Spleen (tissue), 11 donors: Measurements from ENCODE around the gene OSBPL10. TPM values are rescaled to one million over a fixed set of nuclear protein-coding genes. Genes with fewer than 3 reads are reported as not detected.

ENCODE experiments used
- DNase-seq: peaks from one replicate; pipeline ENCODE4 v3.0.0-alpha.2; 2020
- H3K27ac ChIP-seq, 8 donors: fragments of 200-600 bp; sonication (generic) in 7 of 8; 1 replicate in 4 of 8; 2 replicates in 4 of 8; pipeline versions ENCODE4 v1.5.0 to v1.8.0; 2016 to 2021; ENCODE audit warnings: inconsistent platforms in 4 of 8, mild to moderate bottlenecking in 4 of 8, moderate library complexity in 1 of 8
- H3K27me3 ChIP-seq, 7 donors: fragments of 200-600 bp; sonication (generic) in 6 of 7; replicated peaks in 1 of 7; 1 replicate in 4 of 7; 2 replicates in 3 of 7; pipeline versions ENCODE4 v1.5.0 to v1.8.0; 2016 to 2021; ENCODE audit warnings: inconsistent platforms in 3 of 7, mild to moderate bottlenecking in 1 of 7
- H3K36me3 ChIP-seq, 6 donors: fragments of 200-600 bp; sonication (generic) in 5 of 6; 1 replicate in 4 of 6; 2 replicates in 2 of 6; pipeline versions ENCODE4 v1.5.0 to v1.8.0; 2016 to 2021; ENCODE audit warnings: inconsistent platforms in 2 of 6
- H3K4me1 ChIP-seq, 6 donors: fragments of 200-600 bp; sonication (generic) in 5 of 6; 1 replicate in 3 of 6; 2 replicates in 3 of 6; pipeline versions ENCODE4 v1.5.0 to v1.8.0; 2016 to 2021; ENCODE audit warnings: inconsistent platforms in 3 of 6
- H3K4me3 ChIP-seq, 8 donors: fragments of 200-600 bp; sonication (generic) in 7 of 8; 1 replicate in 4 of 8; 2 replicates in 4 of 8; pipeline versions ENCODE4 v1.5.0 to v1.8.0; 2016 to 2021; ENCODE audit warnings: inconsistent platforms in 4 of 8, mild to moderate bottlenecking in 4 of 8, moderate library complexity in 2 of 8
- H3K9me3 ChIP-seq, 8 donors: fragments of 200-600 bp; sonication (generic) in 7 of 8; 1 replicate in 4 of 8; 2 replicates in 4 of 8; pipeline versions ENCODE4 v1.5.0 to v1.8.0; 2016 to 2021; ENCODE audit warnings: inconsistent platforms in 4 of 8
- CTCF ChIP-seq, 11 experiments: fragments of 200-600 bp in 7 of 11; fragments of 450-650 bp in 4 of 11; sonication (generic) in 4 of 11; IDR thresholded peaks in 8 of 11; conservative IDR thresholded peaks in 3 of 11; 1 replicate in 7 of 11; 2 replicates in 4 of 11; pipeline versions ENCODE4 v1.4.0 to v1.8.0; 2016 to 2021; ENCODE audit warnings: antibody characterized with exemption in 11 of 11, inconsistent platforms in 4 of 11, mild to moderate bottlenecking in 1 of 11
- POLR2A ChIP-seq, 3 donors: fragments of 450-650 bp; IDR thresholded peaks; one replicate each; pipeline ENCODE4 v1.5.1; 2017; ENCODE audit warnings: antibody characterized with exemption in 3 of 3, mild to moderate bottlenecking in 1 of 3
- POLR2AphosphoS5 ChIP-seq, 3 donors: sonication (generic); formaldehyde crosslinking; IDR thresholded peaks; one replicate each; pipeline ENCODE4 v1.5.1; 2017; ENCODE audit warnings: antibody characterized with exemption in 3 of 3
- WGBS, 5 donors: extraction: QIAGEN DNeasy Blood & Tissue Kit in 3 of 5; methylation state at CpG; one replicate each; pipeline versions ENCODE4 v1.1.5 to v1.1.7; 2013 to 2018; 5-methylcytosine and 5-hydroxymethylcytosine counted together
- intact Hi-C: fragments of 100-400 bp; cut with DNase I; formaldehyde crosslinking; loops from one replicate; pipeline ENCODE4 v1.15.0; 2023; ENCODE audit warnings: low total_unique reads
- polyA plus RNA-seq, 3 donors: library from polyadenylated mRNA; stranded (reverse); fragments of 200-250 nt; gene quantifications; one replicate each; pipeline ENCODE4 v1.2.1, GENCODE V29; 2013
- total RNA-seq, 7 donors: library from RNA; depleted of rRNA in 3 of 7; stranded (reverse); fragments of >200 nt in 3 of 7; fragmentation: NEBNext Ultra II Directional in 4 of 7; extraction: Animal tissue kit (Norgen Biotek cat#: 25700) in 4 of 7; gene quantifications; one replicate each; pipeline versions ENCODE4 v1.1.0 to v1.2.1, GENCODE V29; 2016 to 2021
- donor health status: healthy with polysubstance abuse.
- donor health status: DM: no; HTN: no; CAD: no; lungs with moderate emphysema.
- donor health status: DM: no; HTN: no; CAD: no.
- donor health status: Bipolar disorder and iron deficiency.
- donor health status: healthy.
- donor health status: DM: no; HTN: no; CAD: no.
- donor health status: DM: yes; HTN: yes; CAD: no.

OSBPL10 gene
- total and polyA plus RNA-seq, 10 donors, result 3.8 to 95.1 (median 56.5) TPM

GRCh38 chr3:31636049-31636448, 345.0 kb downstream of the OSBPL10 start:
- H3K27ac ChIP-seq, result peak overlapping the region in 6 of 8 donors; percentile 42 to 67 (median 50)
- H3K27me3 ChIP-seq, result no peaks in the 10 kb centered on the region
- DNase-seq, result no peak
- H3K4me1 ChIP-seq, result peaks cover 14 to 33% (median 24%) of the 10 kb centered on the region in 6 donors
- intact Hi-C loops, result no loop called here
- no peaks in the 10 kb centered on the region for H3K9me3 ChIP-seq
- no peak overlapping the region for H3K4me3 ChIP-seq
- TF ChIP-seq CTCF (IDR thresholded peaks at IDR 0.05 in 8 of 11, conservative IDR thresholded peaks at IDR 0.05 in 3 of 11) (no peak), POLR2A (IDR thresholded peaks at IDR 0.05) (no peak), POLR2AphosphoS5 (IDR thresholded peaks at IDR 0.05) (no peak)
- peaks cover 0 to 44% (median 16%) of the 10 kb centered on the region in 6 donors for H3K36me3 ChIP-seq
- WGBS, 5 donors, result 83 to 89% (median 86%) methylated on average over 4 of the region's 4 CpGs

GRCh38 chr3:31635545-31635944, 345.5 kb downstream of the OSBPL10 start:
- intact Hi-C loops, result no loop called here
- Histone ChIP-seq H3K9me3 (no peaks in the 10 kb centered on the region), H3K4me1 (peaks cover 14 to 33% (median 24%) of the 10 kb centered on the region in 6 donors), H3K27me3 (no peaks in the 10 kb centered on the region), H3K4me3 (no peak overlapping the region), H3K27ac (peak overlapping the region in 6 of 8 donors; percentile 42 to 67 (median 50)), H3K36me3 (peaks cover 0 to 49% (median 21%) of the 10 kb centered on the region in 6 donors)
- 43 to 52% (median 47%) methylated on average over 1 of the region's 1 CpG for WGBS, 5 donors
- DNase-seq, result no peak
- TF ChIP-seq POLR2A (IDR thresholded peaks at IDR 0.05), result no peak
- TF ChIP-seq POLR2AphosphoS5 (IDR thresholded peaks at IDR 0.05), result no peak
- TF ChIP-seq CTCF (IDR thresholded peaks at IDR 0.05 in 8 of 11, conservative IDR thresholded peaks at IDR 0.05 in 3 of 11), result no peak

- WGBS, 5 donors, result 52 to 99% (median 91%) methylated on average over 2 of the region's 2 CpGs
Measured at GRCh38 chr3:31634476-31634875, 346.6 kb downstream of the OSBPL10 start.

GRCh38 chr3:31629054-31629453, 352.0 kb downstream of the OSBPL10 start:
- Histone ChIP-seq H3K27me3 (no peaks in the 10 kb centered on the region), H3K36me3 (peaks cover 0 to 97% (median 44%) of the 10 kb centered on the region in 6 donors), H3K27ac (no peak overlapping the region), H3K4me3 (no peak overlapping the region), H3K4me1 (peaks cover 0 to 9% (median 1%) of the 10 kb centered on the region in 6 donors), H3K9me3 (no peaks in the 10 kb centered on the region)
- intact Hi-C loops, result no loop called here
- TF ChIP-seq CTCF (IDR thresholded peaks at IDR 0.05 in 8 of 11, conservative IDR thresholded peaks at IDR 0.05 in 3 of 11) (no peak), POLR2AphosphoS5 (IDR thresholded peaks at IDR 0.05) (no peak)
- 60 to 74% (median 61%) methylated on average over 5 of the region's 5 CpGs for WGBS, 5 donors
- no peak for DNase-seq

More at GRCh38 chr3:31634476-31634875, 346.6 kb downstream of the OSBPL10 start:
- H3K27ac ChIP-seq, result no peak overlapping the region
- TF ChIP-seq CTCF (IDR thresholded peaks at IDR 0.05 in 8 of 11, conservative IDR thresholded peaks at IDR 0.05 in 3 of 11) (no peak), POLR2AphosphoS5 (IDR thresholded peaks at IDR 0.05) (no peak), POLR2A (IDR thresholded peaks at IDR 0.05) (no peak)
- H3K4me3 ChIP-seq, result no peak overlapping the region
- H3K27me3 ChIP-seq, result no peaks in the 10 kb centered on the region
- no peaks in the 10 kb centered on the region for H3K9me3 ChIP-seq
- intact Hi-C loops, result no loop called here
- DNase-seq, result no peak
- peaks cover 0 to 60% (median 24%) of the 10 kb centered on the region in 6 donors for H3K36me3 ChIP-seq
- peaks cover 14 to 33% (median 24%) of the 10 kb centered on the region in 6 donors for H3K4me1 ChIP-seq
